Neural progenitor cell (in vitro differentiated cells): ENCODE results near the gene ZFAND3.

Experiments used
- CTCF ChIP-seq: fragments of 200-600 bp; sonication (generic); IDR thresholded peaks from 2 replicates; pipeline ENCODE4 v1.5.1; 2017; ENCODE audit warnings: antibody characterized with exemption, mild to moderate bottlenecking
- EZH2 ChIP-seq: fragments of 200-600 bp; sonication (generic); IDR thresholded peaks from 2 replicates; pipeline ENCODE4 v1.6.1; 2017; ENCODE audit warnings: antibody characterized with exemption, mild to moderate bottlenecking, moderate library complexity
- EZH2phosphoT487 ChIP-seq: fragments of 200-600 bp; sonication (generic); IDR thresholded peaks from 2 replicates; pipeline ENCODE4 v1.6.1; 2017; ENCODE audit warnings: antibody characterized with exemption

- TF ChIP-seq CTCF (no peak), EZH2phosphoT487 (no peak), EZH2 (no peak)
Observed at GRCh38 chr6:37965964-37966676, 146.6 kb downstream of the ZFAND3 start.
